Stimulated activated CD4-positive, alpha-beta T cell treated with anti-CD3 and anti-CD28 coated beads, Interleukin-4, amount 100 ng/mL, for 24 hours (primary cell): ENCODE data around the gene LEPROT.

Experiments used
- DNase-seq: peaks from one replicate; pipeline ENCODE4 v3.0.0-alpha.2; 2020

Gene LEPROT

GRCh38 chr1:65479554-65480204, 59.2 kb downstream of the LEPROT start:
- DNase-seq = no peak

DNA sequence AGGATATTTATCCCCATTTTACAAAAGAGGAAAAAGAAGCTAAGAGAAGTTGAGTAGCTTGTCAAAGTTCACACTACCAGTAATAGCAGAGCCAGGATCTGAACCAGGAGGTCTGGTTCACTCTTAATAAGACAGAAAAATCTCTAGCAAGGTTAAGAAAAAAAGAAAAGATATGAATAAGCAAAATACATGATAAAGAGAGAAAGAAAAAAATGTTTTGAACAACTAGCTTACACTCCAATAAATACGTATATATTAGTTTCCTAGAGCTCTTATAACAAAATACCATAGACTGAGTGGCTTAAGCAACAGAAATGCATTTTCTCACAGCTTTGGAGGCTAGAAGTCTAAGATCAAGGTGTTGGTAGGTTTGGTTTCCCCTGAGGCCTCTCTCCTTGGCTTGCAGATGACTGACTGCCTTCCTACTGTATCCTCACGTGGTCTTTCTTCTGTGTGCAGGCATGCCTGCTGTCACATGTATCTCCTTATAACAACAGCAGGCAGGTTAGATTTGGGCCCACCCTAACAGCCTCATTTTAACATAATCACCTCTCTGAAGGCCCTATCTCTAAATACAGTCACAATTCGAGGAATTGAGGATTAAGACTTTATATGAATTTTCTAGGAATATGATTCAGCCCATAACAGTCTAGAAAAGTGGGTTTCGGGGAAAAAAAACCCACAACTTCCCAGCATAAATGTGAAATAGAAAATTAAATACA, 60.4 kb downstream of the LEPROT start:
- no peak for DNase-seq

DNA sequence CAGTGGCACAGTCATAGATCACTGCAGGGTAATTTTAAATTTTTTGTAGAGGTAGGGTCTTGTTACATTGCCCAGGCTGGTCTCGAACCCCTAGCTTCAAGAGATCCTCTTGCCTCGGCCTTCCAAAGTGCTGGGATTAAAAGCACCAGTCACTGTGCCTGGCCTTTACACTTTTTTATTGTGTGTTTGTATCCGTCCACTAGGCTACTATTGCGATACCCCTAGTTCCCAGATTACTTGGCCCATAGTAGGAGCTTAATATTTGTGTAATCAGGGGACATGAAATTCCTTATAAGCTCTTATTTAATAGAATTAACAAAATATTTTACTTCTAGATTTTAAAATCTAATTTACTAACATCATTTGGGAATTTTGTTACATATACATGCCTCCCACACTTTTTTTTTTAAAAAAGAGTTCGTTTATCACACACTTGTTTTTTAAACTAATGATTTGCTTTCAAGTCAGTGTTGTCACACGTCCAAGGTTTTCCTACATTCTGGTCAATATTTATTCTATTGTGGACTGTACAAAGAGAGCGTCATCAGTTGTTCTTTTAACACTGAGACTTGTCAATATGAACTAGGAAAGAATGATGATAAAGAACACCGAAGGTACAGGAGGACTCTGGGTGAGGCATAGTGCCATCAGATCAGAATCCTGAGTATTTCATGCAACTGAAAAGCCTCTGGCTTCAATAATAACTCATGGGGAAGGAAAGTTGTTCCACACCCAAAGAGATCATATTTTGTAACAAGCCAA, 63.7 kb downstream of the LEPROT start:
- DNase-seq = no peak
